K562 (cell line): Measurements from ENCODE around the gene IGIP. TPM values are rescaled to one million over a fixed set of nuclear protein-coding genes. Genes with fewer than 3 reads are reported as not detected.

ENCODE experiments used
- ATF1 ChIP-seq, 2 experiments: fragments of 450-650 bp in 1 of 2; IDR thresholded peaks; 2 replicates each; pipeline ENCODE4 v1.6.1; 2016; ENCODE audit warnings: missing compliant biosample characterization in 1 of 2, missing genetic modification characterization in 1 of 2
- CGGBP1 ChIP-seq: fragments of 250-450 bp; sonication (Bioruptor Pico); IDR thresholded peaks from 2 replicates; pipeline ENCODE4 v1.9.0; 2021; ENCODE audit warnings: mild to moderate bottlenecking
- CSDE1 ChIP-seq, 2 experiments: fragments of 450-650 bp; IDR thresholded peaks; 2 replicates each; pipeline ENCODE4 v1.6.1; 2016; ENCODE audit warnings: mild to moderate bottlenecking in 1 of 2
- ETS2 ChIP-seq: IDR thresholded peaks from 2 replicates; pipeline ENCODE4 v1.6.1; 2016; ENCODE audit warnings: borderline replicate concordance, missing genetic modification characterization, mild to moderate bottlenecking, moderate library complexity, missing compliant biosample characterization; ENCODE audit not compliant: poor library complexity, severe bottlenecking
- NONO ChIP-seq, 2 experiments: fragments of 200-400 bp in 1 of 2; fragments of 450-650 bp in 1 of 2; formaldehyde crosslinking in 1 of 2; IDR thresholded peaks; 2 replicates each; pipeline ENCODE4 v1.6.1; 2017; ENCODE audit warnings: low read depth in 2 of 2, mild to moderate bottlenecking in 2 of 2, moderate library complexity in 2 of 2, low read length in 1 of 2
- PKNOX1 ChIP-seq: fragments of 450-650 bp; IDR thresholded peaks from 2 replicates; pipeline ENCODE4 v1.6.1; 2016
- TAF1 ChIP-seq: IDR thresholded peaks from 2 replicates; pipeline ENCODE4 v1.6.1; 2011; ENCODE audit warnings: mild to moderate bottlenecking, low read length, moderate library complexity; ENCODE audit not compliant: insufficient read depth, control insufficient read depth, severe bottlenecking; ENCODE audit errors: extremely low read depth
- ZBTB12 ChIP-seq: fragments of 250-450 bp; sonication (Bioruptor Pico); IDR thresholded peaks from 2 replicates; pipeline ENCODE4 v1.4.0; 2020
- ZFP30 ChIP-seq: fragments of 250-450 bp; sonication (Bioruptor Pico); IDR thresholded peaks from 2 replicates; pipeline ENCODE4 v1.8.0; 2022; ENCODE audit warnings: moderate library complexity, mild to moderate bottlenecking, inconsistent platforms, borderline replicate concordance
- ZNF121 ChIP-seq: sonication (generic); formaldehyde crosslinking; conservative IDR thresholded peaks from 2 replicates; pipeline ENCODE4 v1.8.0; 2022; ENCODE audit warnings: missing genetic modification reagents
- ZNF407 ChIP-seq: fragments of 450-650 bp; IDR thresholded peaks from 2 replicates; pipeline ENCODE4 v1.6.1; 2016; ENCODE audit warnings: low read depth
- ZNF436 ChIP-seq: fragments of 250-450, 450-650 bp; sonication (Bioruptor Pico); formaldehyde crosslinking; IDR thresholded peaks from 2 replicates; pipeline ENCODE4 v1.7.0; 2020; ENCODE audit warnings: mild to moderate bottlenecking
- ZNF589 ChIP-seq: fragments of 200-800 bp; sonication (Bioruptor generic); IDR thresholded peaks from 2 replicates; pipeline ENCODE4 v1.6.1; 2016; ENCODE audit warnings: low read depth, missing genetic modification characterization, missing compliant biosample characterization
- polyA plus RNA-seq, 8 experiments: library from polyadenylated mRNA; depleted of rRNA in 4 of 8; stranded (reverse) in 5 of 8; unstranded in 3 of 8; fragments of >200 nt; fragmentation: Nextera tagmentation in 2 of 8; fragmentation: Illumina TruSeq in 1 of 8; extraction: Ambion mirVana in 2 of 8; extraction: Trizol in 1 of 8; gene quantifications; 2 replicates each; pipeline versions ENCODE4 v1.2.1 to v1.2.3, GENCODE V29; 2011 to 2014; ENCODE audit warnings: inconsistent platforms in 1 of 8, missing spikeins in 1 of 8
- total RNA-seq, 7 experiments: library from RNA; depleted of rRNA in 6 of 7; stranded (reverse); fragments of >200 nt in 6 of 7; fragmentation: Illumina TruSeq in 2 of 7; extraction: Trizol in 2 of 7; gene quantifications; 2 replicates each; pipeline versions ENCODE4 v1.2.1 to v1.2.3, GENCODE V29; 2011 to 2021; ENCODE audit warnings: low replicate concordance in 1 of 7
- TF ChIP-seq, protein P1 (sequence below): sonication (generic); formaldehyde crosslinking; IDR thresholded peaks from 2 replicates; pipeline ENCODE4 v1.8.0; 2022; ENCODE audit warnings: mild to moderate bottlenecking, low read depth, missing genetic modification reagents

IGIP gene
- total and polyA plus RNA-seq, 9 of the 15 experiments (the other 6 are each of a cell fraction or from before 2014, with no cell fraction given) = 0.52 to 1.6 (median 1.2) TPM

DNA sequence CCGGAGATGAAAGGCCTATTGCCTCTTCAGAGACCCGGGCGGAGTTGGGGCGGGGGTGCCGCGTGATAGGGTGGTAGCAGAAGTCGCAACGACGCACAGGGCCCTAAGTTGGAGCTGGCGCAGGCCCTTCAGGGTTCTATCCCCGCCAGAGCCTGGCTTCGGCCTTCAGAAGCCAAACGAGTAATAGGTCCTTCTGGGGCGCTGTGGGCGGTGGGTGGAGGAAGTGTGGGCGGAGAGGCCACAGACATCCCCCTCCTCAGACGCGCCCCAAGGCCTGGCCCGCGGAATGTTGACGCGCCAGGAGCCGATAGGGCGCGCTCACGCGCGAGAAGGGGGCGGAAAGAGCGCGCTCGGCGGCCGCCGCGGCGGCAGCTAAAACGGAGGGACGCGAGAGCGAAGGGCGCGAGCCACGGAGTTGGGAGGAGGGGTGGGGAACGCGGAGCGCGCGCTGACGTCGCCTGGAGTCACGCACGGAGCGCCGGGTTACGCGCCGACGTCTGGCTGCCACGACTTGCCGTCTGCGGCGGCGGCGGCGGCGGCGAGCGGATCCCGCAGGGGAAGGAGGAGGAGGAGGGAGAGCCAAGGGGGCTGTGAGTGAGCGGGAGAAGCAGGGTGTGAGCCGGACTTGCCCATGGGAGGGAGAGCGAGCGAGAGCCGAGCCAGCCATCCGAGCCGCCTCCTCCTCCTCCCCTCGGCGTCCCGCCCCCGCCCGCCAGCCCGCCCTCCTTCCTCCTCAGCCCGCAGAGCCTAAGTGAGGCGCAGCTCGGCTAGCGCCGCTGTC is 18.2 kb upstream of the IGIP start (continued):
- TF ChIP-seq ZBTB12 (peak; percentile 62; the same call in 1 of the 2 replicates), PKNOX1 (peak; percentile 58), CSDE1 (IDR thresholded peaks at IDR 0.05) (no peak), ZNF121 (CRISPR knock-in tag) (no peak), ETS2 (tag) (no peak), ZNF407 (peak; percentile 11; the same call in 1 of the 2 replicates), NONO (IDR thresholded peaks at IDR 0.05; ENCODE audit: low read depth in 2 of 2, low read length in 1 of 2) (peak; percentile 41 to 68; a peak in 1 of 4 replicates), TAF1 (peak; percentile 68), ZNF589 (CRISPR knock-in tag) (peak; percentile 33; the same call in 1 of the 2 replicates), CGGBP1 (peak; percentile 91), ZNF436 (CRISPR knock-in tag) (no peak), ZFP30 (CRISPR knock-in tag) (no peak), ATF1 (CRISPR knock-in tag; IDR thresholded peaks at IDR 0.05) (peak; percentile 46; the same call in 1 of the 2 replicates), ATF1 (tag; IDR thresholded peaks at IDR 0.05) (peak; percentile 96)
- TF ChIP-seq, protein P1, sequence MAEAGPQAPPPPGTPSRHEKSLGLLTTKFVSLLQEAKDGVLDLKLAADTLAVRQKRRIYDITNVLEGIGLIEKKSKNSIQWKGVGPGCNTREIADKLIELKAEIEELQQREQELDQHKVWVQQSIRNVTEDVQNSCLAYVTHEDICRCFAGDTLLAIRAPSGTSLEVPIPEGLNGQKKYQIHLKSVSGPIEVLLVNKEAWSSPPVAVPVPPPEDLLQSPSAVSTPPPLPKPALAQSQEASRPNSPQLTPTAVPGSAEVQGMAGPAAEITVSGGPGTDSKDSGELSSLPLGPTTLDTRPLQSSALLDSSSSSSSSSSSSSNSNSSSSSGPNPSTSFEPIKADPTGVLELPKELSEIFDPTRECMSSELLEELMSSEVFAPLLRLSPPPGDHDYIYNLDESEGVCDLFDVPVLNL (CRISPR knock-in tag) = no peak
